DND-41 (cell line): ENCODE results near the gene MTHFD1.

Experiments
- EZH2 ChIP-seq: IDR thresholded peaks from 3 replicates; pipeline ENCODE4 v1.6.1; 2012; ENCODE audit warnings: borderline replicate concordance, low read depth, mild to moderate bottlenecking, moderate library complexity, low read length, inconsistent platforms; ENCODE audit not compliant: severe bottlenecking
- TF ChIP-seq, protein P1 (sequence below): IDR thresholded peaks from 2 replicates; pipeline ENCODE4 v1.5.1; 2012; ENCODE audit warnings: borderline replicate concordance, low read length, moderate library complexity, mild to moderate bottlenecking; ENCODE audit not compliant: poor library complexity, severe bottlenecking; ENCODE audit errors: extremely low read depth

DNA sequence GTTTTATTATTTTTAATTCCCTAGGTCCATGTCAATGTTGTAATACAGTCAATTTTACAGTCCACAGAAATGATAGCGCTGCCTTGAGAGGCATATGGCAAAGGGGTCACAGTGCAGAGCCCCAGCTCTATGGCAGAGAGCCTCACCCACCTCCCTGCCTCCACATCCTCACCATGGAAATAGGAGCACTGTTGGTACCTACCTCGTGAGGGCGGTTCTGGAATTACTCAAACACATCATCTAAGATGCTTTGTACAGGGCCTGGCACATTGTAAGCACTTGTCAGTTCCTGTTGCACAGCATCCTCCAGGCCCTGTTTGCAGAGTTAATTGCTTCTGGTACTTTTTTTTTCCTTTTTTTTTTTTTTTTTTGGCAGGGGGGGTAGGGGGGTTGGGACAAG, 73.1 kb downstream of the MTHFD1 start:
- TF ChIP-seq, protein P1, sequence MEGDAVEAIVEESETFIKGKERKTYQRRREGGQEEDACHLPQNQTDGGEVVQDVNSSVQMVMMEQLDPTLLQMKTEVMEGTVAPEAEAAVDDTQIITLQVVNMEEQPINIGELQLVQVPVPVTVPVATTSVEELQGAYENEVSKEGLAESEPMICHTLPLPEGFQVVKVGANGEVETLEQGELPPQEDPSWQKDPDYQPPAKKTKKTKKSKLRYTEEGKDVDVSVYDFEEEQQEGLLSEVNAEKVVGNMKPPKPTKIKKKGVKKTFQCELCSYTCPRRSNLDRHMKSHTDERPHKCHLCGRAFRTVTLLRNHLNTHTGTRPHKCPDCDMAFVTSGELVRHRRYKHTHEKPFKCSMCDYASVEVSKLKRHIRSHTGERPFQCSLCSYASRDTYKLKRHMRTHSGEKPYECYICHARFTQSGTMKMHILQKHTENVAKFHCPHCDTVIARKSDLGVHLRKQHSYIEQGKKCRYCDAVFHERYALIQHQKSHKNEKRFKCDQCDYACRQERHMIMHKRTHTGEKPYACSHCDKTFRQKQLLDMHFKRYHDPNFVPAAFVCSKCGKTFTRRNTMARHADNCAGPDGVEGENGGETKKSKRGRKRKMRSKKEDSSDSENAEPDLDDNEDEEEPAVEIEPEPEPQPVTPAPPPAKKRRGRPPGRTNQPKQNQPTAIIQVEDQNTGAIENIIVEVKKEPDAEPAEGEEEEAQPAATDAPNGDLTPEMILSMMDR = no peak
- TF ChIP-seq EZH2 = no peak
